ENCODE data around the gene RIN1.

- no peak for TF ChIP-seq CTCF (IDR thresholded peaks at IDR 0.05)
- TF ChIP-seq EZH2 (IDR thresholded peaks at IDR 0.05; ENCODE audit: borderline replicate concordance, insufficient read depth, low read depth, low read length, poor library complexity, severe bottlenecking), result no peak
These were observed 20.7 kb downstream of the RIN1 start for GRCh38 chr11:66315498-66315885.
